ENCODE results near the gene CEP83. TPM values are rescaled to one million over a fixed set of nuclear protein-coding genes. Genes with fewer than 3 reads are reported as not detected.
"Not testable (repeated sequence)": the region's sequence is repeated elsewhere in the genome, so short reads cannot be mapped to it uniquely, and the experiment has no call there.

The CEP83 gene
- total RNA-seq, 1 donor from 2014 or later: 13.4 TPM

GRCh38 chr12:94415066-94415465 is 44.6 kb downstream of the CEP83 start:
- Mint-ChIP-seq H3K4me3 (ENCODE audit: unreplicated experiment) (no peak overlapping the region), H3K27ac (ENCODE audit: unreplicated experiment) (no peak overlapping the region), H3K36me3 (ENCODE audit: unreplicated experiment) (no peaks in the 10 kb centered on the region), H3K4me1 (ENCODE audit: low read depth, unreplicated experiment) (no peaks in the 10 kb centered on the region), H3K9me3 (ENCODE audit: unreplicated experiment) (no peaks in the 10 kb centered on the region), H3K27me3 (ENCODE audit: unreplicated experiment) (no peaks in the 10 kb centered on the region)
- no peak for DNase-seq
- TF ChIP-seq CTCF (IDR thresholded peaks at IDR 0.05; ENCODE audit: partially characterized antibody, unreplicated experiment): no peak

GRCh38 chr12:94405413-94406116 is 54.1 kb downstream of the CEP83 start:
- no peaks in the 10 kb centered on the region for H3K9me3 Mint-ChIP-seq (ENCODE audit: unreplicated experiment)
- DNase-seq: no peak
- H3K4me3 Mint-ChIP-seq (ENCODE audit: unreplicated experiment): no peak overlapping the region
- H3K36me3 Mint-ChIP-seq (ENCODE audit: unreplicated experiment): no peaks in the 10 kb centered on the region
- H3K27ac Mint-ChIP-seq (ENCODE audit: unreplicated experiment): no peak overlapping the region
- no peak for TF ChIP-seq CTCF (IDR thresholded peaks at IDR 0.05; ENCODE audit: partially characterized antibody, unreplicated experiment)
- peaks cover 3% of the 10 kb centered on the region for H3K27me3 Mint-ChIP-seq (ENCODE audit: unreplicated experiment)
- H3K4me1 Mint-ChIP-seq (ENCODE audit: low read depth, unreplicated experiment): no peaks in the 10 kb centered on the region

GRCh38 chr12:94404854-94405253 is 54.8 kb downstream of the CEP83 start:
- no peak for DNase-seq
- H3K9me3 Mint-ChIP-seq (ENCODE audit: unreplicated experiment): no peaks in the 10 kb centered on the region
- no peak for TF ChIP-seq CTCF (IDR thresholded peaks at IDR 0.05; ENCODE audit: partially characterized antibody, unreplicated experiment)
- no peak overlapping the region for H3K4me3 Mint-ChIP-seq (ENCODE audit: unreplicated experiment)
- peaks cover 3% of the 10 kb centered on the region for H3K27me3 Mint-ChIP-seq (ENCODE audit: unreplicated experiment)
- no peaks in the 10 kb centered on the region for H3K4me1 Mint-ChIP-seq (ENCODE audit: low read depth, unreplicated experiment)
- no peak overlapping the region for H3K27ac Mint-ChIP-seq (ENCODE audit: unreplicated experiment)
- H3K36me3 Mint-ChIP-seq (ENCODE audit: unreplicated experiment): no peaks in the 10 kb centered on the region

GRCh38 chr12:94401326-94401725 is 58.3 kb downstream of the CEP83 start:
- no peak overlapping the region for H3K27ac Mint-ChIP-seq (ENCODE audit: unreplicated experiment)
- no peak for TF ChIP-seq CTCF (IDR thresholded peaks at IDR 0.05; ENCODE audit: partially characterized antibody, unreplicated experiment)
- DNase-seq: no peak
- no peaks in the 10 kb centered on the region for H3K9me3 Mint-ChIP-seq (ENCODE audit: unreplicated experiment)
- peaks cover 13% of the 10 kb centered on the region for H3K36me3 Mint-ChIP-seq (ENCODE audit: unreplicated experiment)
- H3K4me1 Mint-ChIP-seq (ENCODE audit: low read depth, unreplicated experiment): no peaks in the 10 kb centered on the region
- peaks cover 6% of the 10 kb centered on the region for H3K27me3 Mint-ChIP-seq (ENCODE audit: unreplicated experiment)
- no peak overlapping the region for H3K4me3 Mint-ChIP-seq (ENCODE audit: unreplicated experiment)

GRCh38 chr12:94398685-94399084 is 61.0 kb downstream of the CEP83 start:
- H3K36me3 Mint-ChIP-seq (ENCODE audit: unreplicated experiment): peaks cover 13% of the 10 kb centered on the region
- H3K9me3 Mint-ChIP-seq (ENCODE audit: unreplicated experiment); H3K27ac Mint-ChIP-seq (ENCODE audit: unreplicated experiment); H3K4me3 Mint-ChIP-seq (ENCODE audit: unreplicated experiment); H3K27me3 Mint-ChIP-seq (ENCODE audit: unreplicated experiment); H3K4me1 Mint-ChIP-seq (ENCODE audit: low read depth, unreplicated experiment); DNase-seq: not testable (repeated sequence)
